Right atrium auricular region (tissue), 2 donors: ENCODE data around the gene NKD2. TPM values are rescaled to one million over a fixed set of nuclear protein-coding genes. Genes with fewer than 3 reads are reported as not detected.

Experiments used
- DNase-seq: peaks from one replicate; pipeline ENCODE4 v3.0.0-alpha.2; 2019; ENCODE audit warnings: low spot score
- H3K27ac ChIP-seq, 2 donors: fragments of 200-600 bp; sonication (generic); 1 replicate in 1 of 2; 2 replicates in 1 of 2; pipeline ENCODE4 v1.5.1; 2016 to 2019
- H3K27me3 ChIP-seq, 2 donors: fragments of 200-600 bp; sonication (generic); one replicate each; pipeline versions ENCODE4 v1.5.1 to v1.6.0; 2017 to 2019
- H3K36me3 ChIP-seq: fragments of 200-600 bp; sonication (generic); one replicate; pipeline ENCODE4 v1.5.1; 2016
- H3K4me1 ChIP-seq, 2 donors: fragments of 200-600 bp; sonication (generic); one replicate each; pipeline versions ENCODE4 v1.5.1 to v1.6.0; 2017 to 2019
- H3K4me3 ChIP-seq, 2 donors: fragments of 200-600 bp; sonication (generic); 1 replicate in 1 of 2; 2 replicates in 1 of 2; pipeline ENCODE4 v1.5.1; 2017 to 2019; ENCODE audit warnings: mild to moderate bottlenecking in 1 of 2, moderate library complexity in 1 of 2
- H3K9me3 ChIP-seq, 2 donors: fragments of 200-600 bp; sonication (generic); one replicate each; pipeline ENCODE4 v1.5.1; 2019
- total RNA-seq, 2 donors: library from RNA; depleted of rRNA; stranded (reverse); fragments of >200 nt; gene quantifications; one replicate each; pipeline ENCODE4 v1.1.0, GENCODE V29; 2016
- TF ChIP-seq, protein P1 (sequence below), 2 donors: fragments of 200-600 bp; sonication (generic); IDR thresholded peaks; one replicate each; pipeline ENCODE4 v1.5.1; 2019; ENCODE audit warnings: antibody characterized with exemption in 2 of 2

The NKD2 gene
- total RNA-seq, 2 donors from 2014 or later, result 2.4 to 2.8 TPM

- TF ChIP-seq, protein P1, sequence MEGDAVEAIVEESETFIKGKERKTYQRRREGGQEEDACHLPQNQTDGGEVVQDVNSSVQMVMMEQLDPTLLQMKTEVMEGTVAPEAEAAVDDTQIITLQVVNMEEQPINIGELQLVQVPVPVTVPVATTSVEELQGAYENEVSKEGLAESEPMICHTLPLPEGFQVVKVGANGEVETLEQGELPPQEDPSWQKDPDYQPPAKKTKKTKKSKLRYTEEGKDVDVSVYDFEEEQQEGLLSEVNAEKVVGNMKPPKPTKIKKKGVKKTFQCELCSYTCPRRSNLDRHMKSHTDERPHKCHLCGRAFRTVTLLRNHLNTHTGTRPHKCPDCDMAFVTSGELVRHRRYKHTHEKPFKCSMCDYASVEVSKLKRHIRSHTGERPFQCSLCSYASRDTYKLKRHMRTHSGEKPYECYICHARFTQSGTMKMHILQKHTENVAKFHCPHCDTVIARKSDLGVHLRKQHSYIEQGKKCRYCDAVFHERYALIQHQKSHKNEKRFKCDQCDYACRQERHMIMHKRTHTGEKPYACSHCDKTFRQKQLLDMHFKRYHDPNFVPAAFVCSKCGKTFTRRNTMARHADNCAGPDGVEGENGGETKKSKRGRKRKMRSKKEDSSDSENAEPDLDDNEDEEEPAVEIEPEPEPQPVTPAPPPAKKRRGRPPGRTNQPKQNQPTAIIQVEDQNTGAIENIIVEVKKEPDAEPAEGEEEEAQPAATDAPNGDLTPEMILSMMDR (IDR thresholded peaks at IDR 0.05), result no peak
- no peak overlapping the region for H3K27ac ChIP-seq
- H3K27me3 ChIP-seq, result no peaks in the 10 kb centered on the region
- no peaks in the 10 kb centered on the region for H3K9me3 ChIP-seq
- H3K36me3 ChIP-seq, result peaks cover 32% of the 10 kb centered on the region
- H3K4me3 ChIP-seq, result no peak overlapping the region
- H3K4me1 ChIP-seq, result no peaks in the 10 kb centered on the region
- DNase-seq, result no peak
Observed at GRCh38 chr5:1063661-1064382, 55.2 kb downstream of the NKD2 start.

- no peak overlapping the region for H3K4me3 ChIP-seq
- H3K27me3 ChIP-seq, result no peaks in the 10 kb centered on the region
- DNase-seq, result no peak
- TF ChIP-seq, protein P1 (IDR thresholded peaks at IDR 0.05), result no peak
- H3K36me3 ChIP-seq, result peaks cover 32% of the 10 kb centered on the region
- no peaks in the 10 kb centered on the region for H3K9me3 ChIP-seq
- H3K27ac ChIP-seq, result no peak overlapping the region
- no peaks in the 10 kb centered on the region for H3K4me1 ChIP-seq
Observed at GRCh38 chr5:1064383-1065142, 56.0 kb downstream of the NKD2 start.

GRCh38 chr5:1065143-1065750, 56.6 kb downstream of the NKD2 start:
- H3K9me3 ChIP-seq, result no peaks in the 10 kb centered on the region
- H3K27me3 ChIP-seq, result no peaks in the 10 kb centered on the region
- H3K4me1 ChIP-seq, result no peaks in the 10 kb centered on the region
- TF ChIP-seq, protein P1 (IDR thresholded peaks at IDR 0.05), result no peak
- peaks cover 26% of the 10 kb centered on the region for H3K36me3 ChIP-seq
- H3K4me3 ChIP-seq, result no peak overlapping the region
- no peak for DNase-seq
- H3K27ac ChIP-seq, result no peak overlapping the region

DNA sequence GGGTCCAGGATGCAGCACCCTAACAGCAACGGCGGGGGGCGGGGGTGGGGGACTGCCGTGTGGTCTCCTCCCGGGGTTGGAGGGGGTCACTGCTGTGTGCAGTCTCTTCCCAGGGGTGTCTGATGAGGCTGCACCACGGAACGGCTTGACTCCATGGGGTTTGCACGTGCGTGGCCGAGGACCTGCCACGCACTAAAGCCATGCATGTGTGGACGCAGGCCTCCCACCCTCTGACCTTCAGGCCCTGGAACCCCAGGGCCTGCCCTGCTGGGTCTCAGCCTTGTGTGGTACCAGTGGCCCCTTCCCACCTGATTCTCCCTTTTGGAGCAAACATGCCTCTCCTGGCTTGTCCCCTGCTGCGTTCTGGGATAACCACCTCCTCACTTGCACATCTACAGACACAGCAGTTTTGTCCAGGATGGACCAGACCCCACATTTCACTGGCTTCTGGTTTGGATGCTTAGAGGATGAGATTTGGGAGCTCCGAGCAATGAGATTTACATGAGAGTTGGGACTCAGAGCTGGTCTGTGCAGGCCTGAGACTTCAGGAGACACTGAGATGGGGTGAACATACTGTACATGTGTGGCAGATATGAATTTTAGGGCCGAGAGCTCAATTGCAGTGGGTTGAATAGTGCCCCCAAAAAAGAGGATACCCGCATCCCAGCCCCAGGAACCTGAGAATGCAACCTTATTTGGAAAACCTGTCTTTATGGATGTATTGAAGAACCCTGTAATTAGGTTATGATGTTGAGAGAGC, 57.5 kb downstream of the NKD2 start:
- Histone ChIP-seq H3K27me3 (no peaks in the 10 kb centered on the region), H3K4me3 (no peak overlapping the region), H3K9me3 (no peaks in the 10 kb centered on the region), H3K4me1 (no peaks in the 10 kb centered on the region), H3K27ac (no peak overlapping the region), H3K36me3 (peaks cover 20% of the 10 kb centered on the region)
- TF ChIP-seq, protein P1 (IDR thresholded peaks at IDR 0.05), result no peak
- DNase-seq, result no peak

- H3K4me3 ChIP-seq, result no peak overlapping the region
- no peak overlapping the region for H3K27ac ChIP-seq
- peaks cover 20% of the 10 kb centered on the region for H3K36me3 ChIP-seq
- no peaks in the 10 kb centered on the region for H3K4me1 ChIP-seq
- no peak for DNase-seq
- no peaks in the 10 kb centered on the region for H3K27me3 ChIP-seq
- TF ChIP-seq, protein P1 (IDR thresholded peaks at IDR 0.05), result no peak
- no peaks in the 10 kb centered on the region for H3K9me3 ChIP-seq
Observed at GRCh38 chr5:1066676-1067075, 58.1 kb downstream of the NKD2 start.
